ENCODE results near the gene MYB.

DNA sequence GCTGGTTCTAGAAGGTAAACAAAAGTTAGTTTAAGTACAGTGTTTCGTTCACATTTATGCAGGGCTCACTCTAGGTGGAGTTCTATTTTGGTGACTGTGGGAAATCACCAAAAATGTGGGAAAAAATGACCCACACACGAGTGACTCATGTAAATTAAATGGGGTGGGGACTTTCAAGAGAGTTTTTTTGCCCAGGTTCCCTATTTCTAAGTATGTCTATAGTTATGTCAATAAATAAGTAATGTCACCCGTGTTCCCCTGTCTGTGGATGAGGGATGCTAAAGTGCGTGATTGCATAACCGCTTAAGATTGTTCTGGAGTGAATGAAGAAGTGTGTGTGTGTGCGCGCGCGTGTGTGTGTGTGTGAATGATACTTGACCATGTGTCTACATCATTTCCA is 69.1 kb downstream of the MYB start:
- TF ChIP-seq, protein P1, sequence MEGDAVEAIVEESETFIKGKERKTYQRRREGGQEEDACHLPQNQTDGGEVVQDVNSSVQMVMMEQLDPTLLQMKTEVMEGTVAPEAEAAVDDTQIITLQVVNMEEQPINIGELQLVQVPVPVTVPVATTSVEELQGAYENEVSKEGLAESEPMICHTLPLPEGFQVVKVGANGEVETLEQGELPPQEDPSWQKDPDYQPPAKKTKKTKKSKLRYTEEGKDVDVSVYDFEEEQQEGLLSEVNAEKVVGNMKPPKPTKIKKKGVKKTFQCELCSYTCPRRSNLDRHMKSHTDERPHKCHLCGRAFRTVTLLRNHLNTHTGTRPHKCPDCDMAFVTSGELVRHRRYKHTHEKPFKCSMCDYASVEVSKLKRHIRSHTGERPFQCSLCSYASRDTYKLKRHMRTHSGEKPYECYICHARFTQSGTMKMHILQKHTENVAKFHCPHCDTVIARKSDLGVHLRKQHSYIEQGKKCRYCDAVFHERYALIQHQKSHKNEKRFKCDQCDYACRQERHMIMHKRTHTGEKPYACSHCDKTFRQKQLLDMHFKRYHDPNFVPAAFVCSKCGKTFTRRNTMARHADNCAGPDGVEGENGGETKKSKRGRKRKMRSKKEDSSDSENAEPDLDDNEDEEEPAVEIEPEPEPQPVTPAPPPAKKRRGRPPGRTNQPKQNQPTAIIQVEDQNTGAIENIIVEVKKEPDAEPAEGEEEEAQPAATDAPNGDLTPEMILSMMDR (IDR thresholded peaks at IDR 0.05; ENCODE audit: low read length) = no peak
- TF ChIP-seq EZH2phosphoT487 (IDR thresholded peaks at IDR 0.05; ENCODE audit: low read length) = no peak
- TF ChIP-seq EZH2 (optimal IDR thresholded peaks at IDR 0.05; ENCODE audit: low read depth, low read length) = no peak
